22Rv1 (cell line): ENCODE results near the gene PEAK1.

Source experiments
- ZFX ChIP-seq: fragments of 450-650 bp; IDR thresholded peaks from 2 replicates; pipeline ENCODE4 v1.6.1; 2017; ENCODE audit warnings: antibody characterized with exemption, borderline replicate concordance
- TF ChIP-seq, protein P1 (sequence below): fragments of 450-650 bp; IDR thresholded peaks from 2 replicates; pipeline ENCODE4 v1.5.1; 2017; ENCODE audit warnings: mild to moderate bottlenecking

DNA sequence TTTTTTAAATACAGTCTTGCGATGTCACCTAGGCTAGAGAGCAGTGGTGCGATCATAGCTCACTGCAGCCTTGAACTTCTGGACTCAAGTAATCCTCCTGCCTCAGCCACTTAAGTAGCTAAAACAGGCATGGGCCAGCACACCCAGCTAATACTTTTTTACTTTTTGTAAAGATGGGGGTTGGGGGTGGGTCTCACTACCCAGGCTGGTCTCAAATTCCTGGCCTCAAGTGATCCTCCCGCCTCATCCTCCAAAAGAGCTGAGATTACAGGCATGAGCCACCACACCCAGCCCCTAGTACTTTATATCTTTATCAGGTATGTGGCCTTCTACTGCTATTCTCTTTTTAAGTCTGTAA, 8.3 kb downstream of the PEAK1 start:
- TF ChIP-seq, protein P1, sequence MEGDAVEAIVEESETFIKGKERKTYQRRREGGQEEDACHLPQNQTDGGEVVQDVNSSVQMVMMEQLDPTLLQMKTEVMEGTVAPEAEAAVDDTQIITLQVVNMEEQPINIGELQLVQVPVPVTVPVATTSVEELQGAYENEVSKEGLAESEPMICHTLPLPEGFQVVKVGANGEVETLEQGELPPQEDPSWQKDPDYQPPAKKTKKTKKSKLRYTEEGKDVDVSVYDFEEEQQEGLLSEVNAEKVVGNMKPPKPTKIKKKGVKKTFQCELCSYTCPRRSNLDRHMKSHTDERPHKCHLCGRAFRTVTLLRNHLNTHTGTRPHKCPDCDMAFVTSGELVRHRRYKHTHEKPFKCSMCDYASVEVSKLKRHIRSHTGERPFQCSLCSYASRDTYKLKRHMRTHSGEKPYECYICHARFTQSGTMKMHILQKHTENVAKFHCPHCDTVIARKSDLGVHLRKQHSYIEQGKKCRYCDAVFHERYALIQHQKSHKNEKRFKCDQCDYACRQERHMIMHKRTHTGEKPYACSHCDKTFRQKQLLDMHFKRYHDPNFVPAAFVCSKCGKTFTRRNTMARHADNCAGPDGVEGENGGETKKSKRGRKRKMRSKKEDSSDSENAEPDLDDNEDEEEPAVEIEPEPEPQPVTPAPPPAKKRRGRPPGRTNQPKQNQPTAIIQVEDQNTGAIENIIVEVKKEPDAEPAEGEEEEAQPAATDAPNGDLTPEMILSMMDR, result no peak
- TF ChIP-seq ZFX, result no peak
